PC-3 (cell line): Measurements from ENCODE around the gene ARHGEF28. TPM values are rescaled to one million over a fixed set of nuclear protein-coding genes. Genes with fewer than 3 reads are reported as not detected.

Experiments
- ATAC-seq: fragments of 200-7000 bp; cut with Tn5 transposase; 2 replicates; pipeline ENCODE4 v1.9.1; 2020; ENCODE audit warnings: mild to moderate bottlenecking, moderate library complexity
- BruUV-seq: library from RNA; stranded (reverse); fragments of 400-500 nt; replicated peaks from 2 replicates; lab custom pipeline; 2021; lab: Mats Ljungman, UMichigan
- CTCF ChIA-PET: fragments of 300-600 bp; sonication (Branson Sonifier 250); formaldehyde crosslinking; loops from one replicate; lab custom pipeline; 2022; ENCODE audit warnings: antibody characterized with exemption; lab: Charles Lee
- POLR2A ChIA-PET: fragments of 300-600 bp; sonication (Branson Sonifier 250); formaldehyde crosslinking; loops from one replicate; lab custom pipeline; 2022; ENCODE audit warnings: antibody characterized with exemption; ENCODE audit not compliant: unreplicated experiment; lab: Charles Lee
- DNase-seq: peaks from one replicate; pipeline ENCODE4 v3.0.0-alpha.2; 2015
- H2AFZ ChIP-seq: fragments of 300-600 bp; sonication (generic); 2 replicates; pipeline ENCODE4 v1.6.0; 2016; ENCODE audit warnings: antibody characterized with exemption, low read length
- H3F3A ChIP-seq: fragments of 300-600 bp; sonication (generic); one replicate; pipeline ENCODE4 v1.6.0; 2017; ENCODE audit warnings: antibody characterized with exemption, low read length, control low read depth, mild to moderate bottlenecking; ENCODE audit not compliant: unreplicated experiment
- H3K27ac ChIP-seq: fragments of 300-600 bp; sonication (generic); 2 replicates; pipeline ENCODE4 v1.5.1; 2016; ENCODE audit warnings: mild to moderate bottlenecking, low read length
- H3K27me3 ChIP-seq: fragments of 300-600 bp; sonication (generic); 2 replicates; pipeline ENCODE4 v1.6.1; 2016; ENCODE audit warnings: low read length, mixed read lengths
- H3K36me3 ChIP-seq: fragments of 300-600 bp; sonication (generic); 2 replicates; pipeline ENCODE4 v1.6.1; 2016; ENCODE audit warnings: low read depth, mixed run types, low read length, mixed read lengths
- H3K4me1 ChIP-seq: fragments of 300-600 bp; sonication (generic); 2 replicates; pipeline ENCODE4 v1.5.1; 2016; ENCODE audit warnings: low read length; ENCODE audit not compliant: insufficient read depth
- H3K4me2 ChIP-seq: fragments of 300-600 bp; sonication (generic); 2 replicates; pipeline ENCODE4 v1.6.0; 2016; ENCODE audit warnings: low read length
- H3K4me3 ChIP-seq: fragments of 300-600 bp; sonication (generic); 2 replicates; pipeline ENCODE4 v1.5.1; 2016; ENCODE audit warnings: mild to moderate bottlenecking, low read length, mixed read lengths
- H3K79me2 ChIP-seq: fragments of 300-600 bp; sonication (generic); 2 replicates; pipeline ENCODE4 v1.6.1; 2017; ENCODE audit warnings: low read length, mixed read lengths
- H3K9ac ChIP-seq: fragments of 300-600 bp; sonication (generic); 2 replicates; pipeline ENCODE4 v1.6.0; 2016; ENCODE audit warnings: mild to moderate bottlenecking, low read length
- H3K9me2 ChIP-seq: fragments of 300-600 bp; sonication (generic); replicated peaks from 2 replicates; pipeline ENCODE4 v1.6.1; 2016; ENCODE audit warnings: mixed run types, low read length, mixed read lengths
- H3K9me3 ChIP-seq: fragments of 300-600 bp; sonication (generic); 2 replicates; pipeline ENCODE4 v1.6.1; 2016; ENCODE audit warnings: low read length, mixed read lengths
- H4K20me1 ChIP-seq: fragments of 300-600 bp; sonication (generic); 2 replicates; pipeline ENCODE4 v1.6.1; 2016; ENCODE audit warnings: low read length, mixed read lengths
- CTCF ChIP-seq: fragments of 300-600 bp; sonication (generic); conservative IDR thresholded peaks from 2 replicates; pipeline ENCODE4 v1.5.1; 2017; ENCODE audit warnings: antibody characterized with exemption, low read depth, mild to moderate bottlenecking, low read length
- EZH2 ChIP-seq: fragments of 300-600 bp; sonication (generic); IDR thresholded peaks from one replicate; pipeline ENCODE4 v1.6.1; 2017; ENCODE audit warnings: antibody characterized with exemption, mild to moderate bottlenecking, low read length; ENCODE audit not compliant: unreplicated experiment
- EZH2phosphoT487 ChIP-seq: fragments of 300-600 bp; sonication (generic); IDR thresholded peaks from 2 replicates; pipeline ENCODE4 v1.6.1; 2018; ENCODE audit warnings: mild to moderate bottlenecking, antibody characterized with exemption, low read length, borderline replicate concordance
- intact Hi-C: fragments of 100-400 bp; cut with micrococcal nuclease; formaldehyde crosslinking; loops from 2 replicates; pipeline ENCODE4 v1.9.0; 2023
- total RNA-seq: library from RNA; depleted of rRNA; stranded (reverse); fragments of >200 nt; gene quantifications from 2 replicates; pipeline ENCODE4 v1.2.3, GENCODE V29; 2014

Gene ARHGEF28
- total RNA-seq, 1 experiment from 2014 or later: 24.2 TPM

DNA sequence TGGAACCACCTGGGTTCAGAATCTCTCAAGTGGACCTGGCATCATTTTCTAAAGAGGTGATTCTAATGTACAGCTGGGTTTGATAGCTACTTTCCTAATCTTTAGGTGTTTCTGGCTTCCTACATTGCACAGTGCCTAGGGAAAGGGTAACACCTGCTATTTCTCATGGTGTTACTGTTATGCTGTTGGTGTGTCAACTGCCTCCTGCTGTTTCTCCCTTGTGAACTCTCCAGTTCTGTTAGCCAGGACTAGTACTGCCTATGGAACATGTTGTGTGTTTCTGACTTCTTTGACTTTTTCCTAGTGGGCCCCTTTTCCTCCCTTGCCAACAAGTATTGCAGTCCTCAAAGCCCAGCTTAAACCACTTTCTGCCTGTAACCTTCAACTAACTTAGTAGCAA is 5.5 kb downstream of the ARHGEF28 start:
- Histone ChIP-seq H3F3A (no peaks in the 10 kb centered on the region), H4K20me1 (no peaks in the 10 kb centered on the region), H3K9me2 (0 out of 2 replicates have a peak, but pooled peaks cover 3% of the 10 kb centered on the region), H3K4me2 (no peak overlapping the region), H3K27me3 (no peaks in the 10 kb centered on the region), H3K79me2 (peaks cover 97% of the 10 kb centered on the region), H3K9me3 (no peaks in the 10 kb centered on the region), H2AFZ (no peak overlapping the region), H3K9ac (no peak overlapping the region), H3K27ac (no peak overlapping the region), H3K36me3 (no peaks in the 10 kb centered on the region), H3K4me3 (no peak overlapping the region), H3K4me1 (peaks cover 23% of the 10 kb centered on the region)
- no peak for ATAC-seq
- intact Hi-C loops: no loop called here
- ChIA-PET CTCF (no interaction called here), POLR2A (no interaction called here)
- TF ChIP-seq CTCF (no peak), EZH2 (no peak)
- no TSS peak for BruUV-seq
- DNase-seq: no peak

GRCh38 chr5:73633060-73633459 is 7.1 kb downstream of the ARHGEF28 start:
- Histone ChIP-seq H3K4me2 (no peak overlapping the region), H3K36me3 (no peaks in the 10 kb centered on the region), H2AFZ (no peak overlapping the region), H3F3A (peaks cover under 1% of the 10 kb centered on the region), H3K9me3 (no peaks in the 10 kb centered on the region), H3K4me3 (no peak overlapping the region), H3K9ac (no peak overlapping the region), H4K20me1 (no peaks in the 10 kb centered on the region), H3K79me2 (peaks cover 97% of the 10 kb centered on the region), H3K9me2 (0 out of 2 replicates have a peak, but pooled peaks cover 3% of the 10 kb centered on the region), H3K4me1 (peaks cover 21% of the 10 kb centered on the region), H3K27me3 (no peaks in the 10 kb centered on the region), H3K27ac (no peak overlapping the region)
- POLR2A ChIA-PET: no interaction called here
- no TSS peak for BruUV-seq
- no peak for TF ChIP-seq EZH2phosphoT487
- 0 out of 2 replicates have a peak, but pooled peaks have one; percentile 14 for TF ChIP-seq CTCF
- DNase-seq: no peak
- intact Hi-C loops: no loop called here
- no peak; the same call in 1 of the 2 replicates for ATAC-seq
- CTCF ChIA-PET: no interaction called here

GRCh38 chr5:73636408-73636807 is 10.4 kb downstream of the ARHGEF28 start:
- no peaks in the 10 kb centered on the region for H4K20me1 ChIP-seq
- H3K4me2 ChIP-seq: no peak overlapping the region
- peaks cover 87% of the 10 kb centered on the region for H3K79me2 ChIP-seq
- TF ChIP-seq CTCF (no peak), EZH2phosphoT487 (no peak), EZH2 (no peak)
- POLR2A ChIA-PET: no interaction called here
- ATAC-seq (no peak), DNase-seq (no peak)
- no peaks in the 10 kb centered on the region for H3K27me3 ChIP-seq
- H3K36me3 ChIP-seq: no peaks in the 10 kb centered on the region
- H3K9me3 ChIP-seq: no peaks in the 10 kb centered on the region
- no TSS peak for BruUV-seq
- CTCF ChIA-PET: no interaction called here
- H3K4me3 ChIP-seq: no peak overlapping the region
- H3K27ac ChIP-seq: no peak overlapping the region
- H3K9me2 ChIP-seq: no peaks in the 10 kb centered on the region
- no peak overlapping the region for H2AFZ ChIP-seq
- peaks cover 4% of the 10 kb centered on the region for H3F3A ChIP-seq
- H3K9ac ChIP-seq: no peak overlapping the region
- H3K4me1 ChIP-seq: peaks cover 39% of the 10 kb centered on the region
- intact Hi-C loops: loop anchor here (2.0 to 5.0 kb wide), 3 partner anchors 32 to 44 kb away; no protein-coding TSS in a partner anchor
